ENCODE measurements around the gene ZNF836.

GRCh38 chr19:52138983-52139251 is 32.5 kb downstream of the ZNF836 start:
- no peak for TF ChIP-seq EP300 (IDR thresholded peaks at IDR 0.05)
- no peak for TF ChIP-seq CTCF (IDR thresholded peaks at IDR 0.05)

Data from A549 (cell line).